ENCODE data around the gene ZNF512B. TPM values are rescaled to one million over a fixed set of nuclear protein-coding genes. Genes with fewer than 3 reads are reported as not detected.

ZNF512B gene
- total and polyA plus RNA-seq, 9 donors: 2.5 to 24.7 (median 20.2) TPM

DNA sequence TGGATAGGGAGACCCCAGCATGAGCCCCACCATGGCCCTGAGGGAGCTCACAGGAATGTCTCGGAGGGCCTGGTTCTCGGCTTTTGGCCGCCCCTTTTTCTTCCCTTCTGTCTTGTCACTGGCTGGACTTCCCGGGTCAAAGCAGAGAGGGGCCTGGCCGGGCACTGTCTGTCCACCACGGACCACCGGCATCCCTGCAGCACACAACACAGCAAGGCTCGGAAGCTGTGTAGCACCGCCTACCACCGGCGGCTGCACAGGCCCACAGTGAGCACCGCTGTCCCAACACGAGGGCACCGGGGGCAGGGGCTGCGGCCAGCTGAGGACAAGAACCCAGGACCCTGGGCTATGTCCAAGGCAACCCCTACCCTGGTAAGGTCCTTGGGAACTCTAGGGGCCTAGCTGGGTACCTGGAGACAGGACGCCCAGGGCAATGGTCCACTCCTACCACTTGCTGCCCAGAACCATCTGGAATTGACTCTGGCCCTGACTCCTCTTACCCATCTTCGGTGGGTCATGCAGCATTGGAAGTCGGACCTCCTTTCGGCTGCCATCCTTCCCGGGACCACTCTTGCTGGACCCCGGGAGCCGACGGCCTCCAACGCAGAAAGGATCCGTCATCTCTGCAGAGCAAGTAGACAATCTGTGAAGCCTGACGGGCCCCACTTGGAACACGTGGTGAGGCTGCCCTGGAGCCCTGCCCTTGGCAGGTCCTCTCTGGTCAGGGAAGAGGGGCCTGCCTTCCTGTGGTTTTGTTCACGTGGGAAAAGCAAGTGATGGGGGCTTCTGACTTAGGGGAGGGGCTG lies 2.2 kb downstream of the ZNF512B start:
- WGBS, 3 donors: 81 to 90% (median 85%) methylated on average over 28 of the region's 28 CpGs
- Histone ChIP-seq H3K9me3 (no peaks in the 10 kb centered on the region), H3K36me3 (no peaks in the 10 kb centered on the region), H3K4me1 (ENCODE audit: insufficient read depth) (peaks cover 11% of the 10 kb centered on the region), H3K27me3 (no peaks in the 10 kb centered on the region), H3K4me3 (no peak overlapping the region), H3K27ac (no peak overlapping the region)
- TF ChIP-seq EP300 (IDR thresholded peaks at IDR 0.05) (no peak), POLR2A (IDR thresholded peaks at IDR 0.05) (no peak)
- TF ChIP-seq, protein P1, sequence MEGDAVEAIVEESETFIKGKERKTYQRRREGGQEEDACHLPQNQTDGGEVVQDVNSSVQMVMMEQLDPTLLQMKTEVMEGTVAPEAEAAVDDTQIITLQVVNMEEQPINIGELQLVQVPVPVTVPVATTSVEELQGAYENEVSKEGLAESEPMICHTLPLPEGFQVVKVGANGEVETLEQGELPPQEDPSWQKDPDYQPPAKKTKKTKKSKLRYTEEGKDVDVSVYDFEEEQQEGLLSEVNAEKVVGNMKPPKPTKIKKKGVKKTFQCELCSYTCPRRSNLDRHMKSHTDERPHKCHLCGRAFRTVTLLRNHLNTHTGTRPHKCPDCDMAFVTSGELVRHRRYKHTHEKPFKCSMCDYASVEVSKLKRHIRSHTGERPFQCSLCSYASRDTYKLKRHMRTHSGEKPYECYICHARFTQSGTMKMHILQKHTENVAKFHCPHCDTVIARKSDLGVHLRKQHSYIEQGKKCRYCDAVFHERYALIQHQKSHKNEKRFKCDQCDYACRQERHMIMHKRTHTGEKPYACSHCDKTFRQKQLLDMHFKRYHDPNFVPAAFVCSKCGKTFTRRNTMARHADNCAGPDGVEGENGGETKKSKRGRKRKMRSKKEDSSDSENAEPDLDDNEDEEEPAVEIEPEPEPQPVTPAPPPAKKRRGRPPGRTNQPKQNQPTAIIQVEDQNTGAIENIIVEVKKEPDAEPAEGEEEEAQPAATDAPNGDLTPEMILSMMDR (IDR thresholded peaks at IDR 0.05): no peak
- DNase-seq: peak; percentile 13 to 45 (median 32)
- intact Hi-C loops (cut with DNase I): no loop called here

DNA sequence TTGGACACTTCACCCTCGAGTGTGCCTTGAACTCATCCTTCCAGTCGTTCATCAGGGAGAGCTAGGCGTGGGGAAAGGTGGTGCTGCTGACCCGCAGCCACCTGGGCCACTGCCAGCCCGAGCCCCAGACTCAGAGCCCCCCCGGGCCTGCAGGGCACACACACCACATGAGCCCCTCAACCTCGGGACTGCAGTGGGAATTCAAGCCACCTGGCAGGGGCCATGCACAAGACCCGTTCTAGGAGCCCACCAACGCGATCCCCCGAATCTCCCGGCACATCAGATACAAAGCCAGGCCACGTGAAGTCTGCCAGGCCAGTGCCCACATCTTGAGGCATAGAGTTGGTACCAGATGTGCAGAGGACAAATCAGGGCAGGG lies 2.8 kb downstream of the ZNF512B start:
- TF ChIP-seq EP300 (IDR thresholded peaks at IDR 0.05) (no peak), POLR2A (IDR thresholded peaks at IDR 0.05) (no peak)
- TF ChIP-seq, protein P1 (IDR thresholded peaks at IDR 0.05): no peak
- intact Hi-C loops (cut with DNase I): no loop called here
- Histone ChIP-seq H3K4me1 (ENCODE audit: insufficient read depth) (peaks cover 11% of the 10 kb centered on the region), H3K4me3 (no peak overlapping the region), H3K9me3 (no peaks in the 10 kb centered on the region), H3K36me3 (no peaks in the 10 kb centered on the region), H3K27me3 (no peaks in the 10 kb centered on the region), H3K27ac (no peak overlapping the region)
- DNase-seq: peak in 3 of 5 donors; percentile 20 to 43 (median 27)
- whole genome bisulfite sequencing, 3 donors: 83 to 91% (median 88%) methylated on average over 13 of the region's 13 CpGs

DNA sequence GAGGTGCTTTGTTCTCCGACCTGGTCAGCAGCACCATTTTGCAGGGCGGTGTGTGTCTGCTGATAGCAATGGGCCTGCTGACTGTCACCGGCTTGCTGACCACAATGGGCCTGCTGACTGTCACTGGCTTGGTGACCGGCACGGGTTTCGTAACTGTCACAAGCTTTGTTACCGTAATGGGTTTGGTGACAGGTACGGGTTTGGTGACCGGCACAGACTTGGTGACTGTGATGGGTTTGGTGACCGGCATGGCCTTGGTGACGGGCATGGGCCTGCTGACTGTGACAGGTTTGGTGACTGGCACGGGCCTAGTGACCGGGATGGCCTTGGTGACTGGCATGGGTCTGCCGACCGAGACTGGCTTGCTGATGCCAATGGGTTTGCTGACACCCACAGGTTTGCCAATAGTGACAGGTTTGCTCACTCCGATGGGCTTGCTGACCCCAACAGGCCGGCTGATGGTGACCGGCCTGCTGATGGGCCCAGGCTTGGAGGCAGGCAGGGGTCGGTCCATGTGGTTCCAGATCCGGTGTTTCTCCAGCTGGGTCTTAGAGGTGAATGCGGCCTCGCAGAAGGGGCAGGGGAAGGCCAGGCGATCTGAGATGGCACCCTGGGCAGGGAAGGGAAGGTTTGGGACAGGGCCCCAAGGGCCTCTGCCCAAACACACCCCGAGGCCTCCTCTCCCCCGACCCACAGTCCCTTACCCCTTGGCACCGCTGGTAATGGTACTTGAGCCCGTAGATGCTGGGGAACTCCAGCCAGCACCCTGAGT lies 3.4 kb downstream of the ZNF512B start:
- intact Hi-C loops (cut with DNase I): no loop called here
- DNase-seq: peak in 2 of 5 donors; percentile 13 to 22
- Histone ChIP-seq H3K27me3 (no peaks in the 10 kb centered on the region), H3K27ac (no peak overlapping the region), H3K4me3 (no peak overlapping the region), H3K9me3 (no peaks in the 10 kb centered on the region), H3K4me1 (ENCODE audit: insufficient read depth) (peaks cover 11% of the 10 kb centered on the region), H3K36me3 (no peaks in the 10 kb centered on the region)
- WGBS, 3 donors: 90 to 97% (median 94%) methylated on average over 20 to 27 of the region's 27 CpGs
- TF ChIP-seq POLR2A (IDR thresholded peaks at IDR 0.05) (no peak), EP300 (IDR thresholded peaks at IDR 0.05) (no peak)
- TF ChIP-seq, protein P1 (IDR thresholded peaks at IDR 0.05): no peak

DNA sequence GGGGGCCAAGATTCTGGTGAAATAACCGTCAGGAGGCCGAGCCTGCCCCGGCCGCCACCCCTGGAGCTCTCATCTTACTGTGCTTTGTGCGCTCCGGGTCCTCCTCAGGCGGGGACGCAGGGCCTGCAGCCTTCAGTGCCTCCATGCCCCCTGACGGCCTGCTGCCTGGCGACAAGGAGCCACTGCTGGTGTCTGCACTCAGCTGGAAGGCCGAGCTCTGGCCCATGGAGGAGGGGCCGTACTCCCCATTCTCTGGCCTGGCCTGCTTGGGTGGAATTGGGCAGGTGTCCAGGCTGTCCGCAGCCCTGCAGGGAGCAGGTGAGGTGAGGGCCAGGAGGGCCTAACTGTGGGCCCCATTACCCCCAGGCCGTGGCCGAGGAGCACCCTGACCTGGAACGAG lies 5.3 kb downstream of the ZNF512B start:
- no peak overlapping the region for H3K4me3 ChIP-seq
- intact Hi-C loops (cut with DNase I): no loop called here
- H3K27ac ChIP-seq: no peak overlapping the region
- H3K4me1 ChIP-seq (ENCODE audit: insufficient read depth): peaks cover 6% of the 10 kb centered on the region
- H3K36me3 ChIP-seq: no peaks in the 10 kb centered on the region
- DNase-seq: peak in 4 of 5 donors; percentile 14 to 41 (median 28)
- TF ChIP-seq POLR2A (IDR thresholded peaks at IDR 0.05) (no peak), EP300 (IDR thresholded peaks at IDR 0.05) (no peak)
- TF ChIP-seq, protein P1 (IDR thresholded peaks at IDR 0.05): no peak
- no peaks in the 10 kb centered on the region for H3K9me3 ChIP-seq
- H3K27me3 ChIP-seq: no peaks in the 10 kb centered on the region
- 88 to 92% (median 91%) methylated on average over 10 to 16 of the region's 16 CpGs for WGBS, 3 donors

Data from ovary (tissue), 9 donors.